ENCODE results near the gene C11orf68.

DNA sequence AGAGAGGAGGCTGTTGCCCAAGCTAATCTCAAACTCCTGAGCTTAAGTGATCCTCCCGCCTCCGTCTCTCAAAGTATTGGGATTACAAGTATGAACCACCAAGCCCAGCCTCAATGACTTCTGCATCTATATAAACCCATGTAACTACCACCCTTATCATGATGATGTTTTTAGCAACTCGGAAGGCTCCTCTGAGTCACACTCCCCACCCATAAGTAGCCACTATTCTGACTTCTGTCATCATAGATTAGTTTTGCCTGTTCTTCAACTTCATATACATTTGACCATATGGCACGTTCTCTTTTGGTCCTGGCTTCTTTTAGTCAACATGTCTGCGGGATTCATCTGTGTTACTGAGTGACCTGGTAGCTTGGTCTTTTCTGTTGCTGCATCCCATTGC is 12.3 kb downstream of the C11orf68 start:
- no peak for TF ChIP-seq TAF1 (IDR thresholded peaks at IDR 0.05; ENCODE audit: borderline replicate concordance, insufficient read depth, low read length)
- TF ChIP-seq, protein P1, sequence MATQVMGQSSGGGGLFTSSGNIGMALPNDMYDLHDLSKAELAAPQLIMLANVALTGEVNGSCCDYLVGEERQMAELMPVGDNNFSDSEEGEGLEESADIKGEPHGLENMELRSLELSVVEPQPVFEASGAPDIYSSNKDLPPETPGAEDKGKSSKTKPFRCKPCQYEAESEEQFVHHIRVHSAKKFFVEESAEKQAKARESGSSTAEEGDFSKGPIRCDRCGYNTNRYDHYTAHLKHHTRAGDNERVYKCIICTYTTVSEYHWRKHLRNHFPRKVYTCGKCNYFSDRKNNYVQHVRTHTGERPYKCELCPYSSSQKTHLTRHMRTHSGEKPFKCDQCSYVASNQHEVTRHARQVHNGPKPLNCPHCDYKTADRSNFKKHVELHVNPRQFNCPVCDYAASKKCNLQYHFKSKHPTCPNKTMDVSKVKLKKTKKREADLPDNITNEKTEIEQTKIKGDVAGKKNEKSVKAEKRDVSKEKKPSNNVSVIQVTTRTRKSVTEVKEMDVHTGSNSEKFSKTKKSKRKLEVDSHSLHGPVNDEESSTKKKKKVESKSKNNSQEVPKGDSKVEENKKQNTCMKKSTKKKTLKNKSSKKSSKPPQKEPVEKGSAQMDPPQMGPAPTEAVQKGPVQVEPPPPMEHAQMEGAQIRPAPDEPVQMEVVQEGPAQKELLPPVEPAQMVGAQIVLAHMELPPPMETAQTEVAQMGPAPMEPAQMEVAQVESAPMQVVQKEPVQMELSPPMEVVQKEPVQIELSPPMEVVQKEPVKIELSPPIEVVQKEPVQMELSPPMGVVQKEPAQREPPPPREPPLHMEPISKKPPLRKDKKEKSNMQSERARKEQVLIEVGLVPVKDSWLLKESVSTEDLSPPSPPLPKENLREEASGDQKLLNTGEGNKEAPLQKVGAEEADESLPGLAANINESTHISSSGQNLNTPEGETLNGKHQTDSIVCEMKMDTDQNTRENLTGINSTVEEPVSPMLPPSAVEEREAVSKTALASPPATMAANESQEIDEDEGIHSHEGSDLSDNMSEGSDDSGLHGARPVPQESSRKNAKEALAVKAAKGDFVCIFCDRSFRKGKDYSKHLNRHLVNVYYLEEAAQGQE (IDR thresholded peaks at IDR 0.05; ENCODE audit: insufficient read depth in 1 of 2, low read depth in 2 of 2, low read length in 2 of 2), result no peak
- no peak for TF ChIP-seq POLR2AphosphoS5 (IDR thresholded peaks at IDR 0.05; ENCODE audit: low read depth, low read length)
- no peak for TF ChIP-seq SIN3A (IDR thresholded peaks at IDR 0.05; ENCODE audit: borderline replicate concordance, insufficient read depth, low read length)
- TF ChIP-seq FOXP2 (optimal IDR thresholded peaks at IDR 0.05; ENCODE audit: borderline replicate concordance, extremely low read depth, extremely low read length, insufficient read depth), result no peak

All from PFSK-1 (cell line).